ENCODE measurements around the gene UBE2I. TPM values are rescaled to one million over a fixed set of nuclear protein-coding genes. Genes with fewer than 3 reads are reported as not detected.

The UBE2I gene
- total RNA-seq, 1 donor = 49.2 TPM

- Histone ChIP-seq H3K79me2 (ENCODE audit: insufficient read depth, low read length) (no peaks in the 10 kb centered on the region), H3K36me3 (ENCODE audit: insufficient read depth, low read length) (peaks cover under 1% of the 10 kb centered on the region), H3K4me1 (ENCODE audit: insufficient read depth, low read length) (no peaks in the 10 kb centered on the region), H3K27me3 (ENCODE audit: insufficient read depth, low read length) (peaks cover 5% of the 10 kb centered on the region), H2AFZ (ENCODE audit: low read length) (no peak overlapping the region), H3K4me3 (ENCODE audit: insufficient read depth, low read length) (no peak overlapping the region), H3K9me3 (ENCODE audit: low read depth, low read length) (no peaks in the 10 kb centered on the region), H3K27ac (ENCODE audit: low read depth, low read length) (no peak overlapping the region), H4K20me1 (ENCODE audit: insufficient read depth, low read length) (no peaks in the 10 kb centered on the region), H3K4me2 (ENCODE audit: insufficient read depth, low read length) (no peak overlapping the region)
- DNase-seq (ENCODE audit: insufficient read length, low spot score, missing footprints) = no peak
- TF ChIP-seq CTCF (IDR thresholded peaks at IDR 0.05; ENCODE audit: extremely low read depth, low read depth, low read length) = no peak
These were observed 34.2 kb downstream of the UBE2I start for GRCh38 chr16:1343428-1344242.

- H2AFZ ChIP-seq (ENCODE audit: low read length) = no peak overlapping the region
- peaks cover under 1% of the 10 kb centered on the region for H3K79me2 ChIP-seq (ENCODE audit: insufficient read depth, low read length)
- no peak for DNase-seq (ENCODE audit: insufficient read length, low spot score, missing footprints)
- no peaks in the 10 kb centered on the region for H3K9me3 ChIP-seq (ENCODE audit: low read depth, low read length)
- no peak for TF ChIP-seq CTCF (IDR thresholded peaks at IDR 0.05; ENCODE audit: extremely low read depth, low read depth, low read length)
- H3K27ac ChIP-seq (ENCODE audit: low read depth, low read length) = no peak overlapping the region
- no peaks in the 10 kb centered on the region for H3K4me1 ChIP-seq (ENCODE audit: insufficient read depth, low read length)
- peaks cover 5% of the 10 kb centered on the region for H3K27me3 ChIP-seq (ENCODE audit: insufficient read depth, low read length)
- H3K36me3 ChIP-seq (ENCODE audit: insufficient read depth, low read length) = peaks cover 9% of the 10 kb centered on the region
- H3K4me2 ChIP-seq (ENCODE audit: insufficient read depth, low read length) = no peak overlapping the region
- H3K4me3 ChIP-seq (ENCODE audit: insufficient read depth, low read length) = no peak overlapping the region
- no peaks in the 10 kb centered on the region for H4K20me1 ChIP-seq (ENCODE audit: insufficient read depth, low read length)
These were observed 35.1 kb downstream of the UBE2I start for GRCh38 chr16:1344499-1344898.

- H3K36me3 ChIP-seq (ENCODE audit: insufficient read depth, low read length) = peaks cover 15% of the 10 kb centered on the region
- no peak for DNase-seq (ENCODE audit: insufficient read length, low spot score, missing footprints)
- H3K4me3 ChIP-seq (ENCODE audit: insufficient read depth, low read length) = no peak overlapping the region
- no peaks in the 10 kb centered on the region for H3K9me3 ChIP-seq (ENCODE audit: low read depth, low read length)
- no peaks in the 10 kb centered on the region for H3K4me1 ChIP-seq (ENCODE audit: insufficient read depth, low read length)
- H3K27me3 ChIP-seq (ENCODE audit: insufficient read depth, low read length) = peaks cover 5% of the 10 kb centered on the region
- no peak overlapping the region for H3K4me2 ChIP-seq (ENCODE audit: insufficient read depth, low read length)
- H3K27ac ChIP-seq (ENCODE audit: low read depth, low read length) = no peak overlapping the region
- H4K20me1 ChIP-seq (ENCODE audit: insufficient read depth, low read length) = no peaks in the 10 kb centered on the region
- no peak for TF ChIP-seq CTCF (IDR thresholded peaks at IDR 0.05; ENCODE audit: extremely low read depth, low read depth, low read length)
- peaks cover 3% of the 10 kb centered on the region for H3K79me2 ChIP-seq (ENCODE audit: insufficient read depth, low read length)
- no peak overlapping the region for H2AFZ ChIP-seq (ENCODE audit: low read length)
These were observed 35.7 kb downstream of the UBE2I start for GRCh38 chr16:1345087-1345486.

GRCh38 chr16:1345651-1346421 lies 36.4 kb downstream of the UBE2I start:
- H3K27ac ChIP-seq (ENCODE audit: low read depth, low read length) = no peak overlapping the region
- no peak overlapping the region for H2AFZ ChIP-seq (ENCODE audit: low read length)

More at GRCh38 chr16:1345651-1346421, 36.4 kb downstream of the UBE2I start:
- Histone ChIP-seq H3K4me1 (ENCODE audit: insufficient read depth, low read length) (peaks cover 5% of the 10 kb centered on the region), H3K79me2 (ENCODE audit: insufficient read depth, low read length) (peaks cover 10% of the 10 kb centered on the region), H4K20me1 (ENCODE audit: insufficient read depth, low read length) (peaks cover 3% of the 10 kb centered on the region), H3K9me3 (ENCODE audit: low read depth, low read length) (no peaks in the 10 kb centered on the region), H3K4me3 (ENCODE audit: insufficient read depth, low read length) (no peak overlapping the region), H3K4me2 (ENCODE audit: insufficient read depth, low read length) (no peak overlapping the region), H3K36me3 (ENCODE audit: insufficient read depth, low read length) (peaks cover 20% of the 10 kb centered on the region), H3K27me3 (ENCODE audit: insufficient read depth, low read length) (peaks cover 5% of the 10 kb centered on the region)
- TF ChIP-seq CTCF (IDR thresholded peaks at IDR 0.05; ENCODE audit: extremely low read depth, low read depth, low read length) = no peak
- no peak for DNase-seq (ENCODE audit: insufficient read length, low spot score, missing footprints)
